ENCODE data around the gene OSBPL5. TPM values are rescaled to one million over a fixed set of nuclear protein-coding genes. Genes with fewer than 3 reads are reported as not detected.

Gene OSBPL5
- total RNA-seq, 4 donors from 2014 or later, result 59.6 to 119 (median 71.7) TPM

GRCh38 chr11:3107608-3108182, 57.4 kb downstream of the OSBPL5 start:
- Histone ChIP-seq H3K36me3 (peaks cover 16 to 76% (median 68%) of the 10 kb centered on the region in 4 donors), H3K4me3 (no peak overlapping the region), H3K27ac (replicated peaks in 1 of 4) (no peak overlapping the region), H3K9me3 (no peaks in the 10 kb centered on the region), H3K4me1 (peaks cover 0 to 8% (median 2%) of the 10 kb centered on the region in 4 donors), H3K27me3 (no peaks in the 10 kb centered on the region)
- WGBS, result 73% methylated on average over 12 of the region's 21 CpGs
- no peak for TF ChIP-seq EP300 (IDR thresholded peaks at IDR 0.05)
- no peak for DNase-seq (ENCODE audit: extremely low spot score)
- intact Hi-C loops (cut with DNase I), result loop anchor here (5.0 kb wide), 1 partner anchor 110 kb away; the partner anchor contains the start of gene MRGPRG

- Histone ChIP-seq H3K27me3 (no peaks in the 10 kb centered on the region), H3K4me3 (no peak overlapping the region), H3K4me1 (peaks cover 0 to 8% (median 0%) of the 10 kb centered on the region in 4 donors), H3K36me3 (peaks cover 16 to 83% (median 75%) of the 10 kb centered on the region in 4 donors), H3K27ac (replicated peaks in 1 of 4) (no peak overlapping the region), H3K9me3 (no peaks in the 10 kb centered on the region)
- TF ChIP-seq POLR2A (IDR thresholded peaks at IDR 0.05; ENCODE audit: low read depth) (no peak), POLR2AphosphoS5 (IDR thresholded peaks at IDR 0.05) (no peak)
- 93% methylated on average over 13 of the region's 21 CpGs for WGBS
- no peak for DNase-seq (ENCODE audit: extremely low spot score)
- intact Hi-C loops (cut with DNase I), result loop anchor here (5.0 kb wide), 1 partner anchor 110 kb away; the partner anchor contains the start of gene MRGPRG
These were observed 58.2 kb downstream of the OSBPL5 start for GRCh38 chr11:3106736-3107524.

- Histone ChIP-seq H3K36me3 (peaks cover 16 to 87% (median 76%) of the 10 kb centered on the region in 4 donors), H3K4me3 (no peak overlapping the region), H3K9me3 (no peaks in the 10 kb centered on the region), H3K27ac (replicated peaks in 1 of 4) (no peak overlapping the region), H3K27me3 (no peaks in the 10 kb centered on the region), H3K4me1 (peaks cover 0 to 12% (median 4%) of the 10 kb centered on the region in 4 donors)
- 87% methylated on average over 41 of the region's 41 CpGs for WGBS
- TF ChIP-seq POLR2A (IDR thresholded peaks at IDR 0.05; ENCODE audit: low read depth) (no peak), CTCF (IDR thresholded peaks at IDR 0.05) (no peak), EP300 (IDR thresholded peaks at IDR 0.05) (no peak), POLR2AphosphoS5 (IDR thresholded peaks at IDR 0.05) (no peak)
- intact Hi-C loops (cut with DNase I), result loop anchor here (5.0 kb wide), 1 partner anchor 111 kb away; the partner anchor contains the start of gene MRGPRG
- DNase-seq (ENCODE audit: extremely low spot score), result no peak
These were observed 59.0 kb downstream of the OSBPL5 start for GRCh38 chr11:3105791-3106735.

DNA sequence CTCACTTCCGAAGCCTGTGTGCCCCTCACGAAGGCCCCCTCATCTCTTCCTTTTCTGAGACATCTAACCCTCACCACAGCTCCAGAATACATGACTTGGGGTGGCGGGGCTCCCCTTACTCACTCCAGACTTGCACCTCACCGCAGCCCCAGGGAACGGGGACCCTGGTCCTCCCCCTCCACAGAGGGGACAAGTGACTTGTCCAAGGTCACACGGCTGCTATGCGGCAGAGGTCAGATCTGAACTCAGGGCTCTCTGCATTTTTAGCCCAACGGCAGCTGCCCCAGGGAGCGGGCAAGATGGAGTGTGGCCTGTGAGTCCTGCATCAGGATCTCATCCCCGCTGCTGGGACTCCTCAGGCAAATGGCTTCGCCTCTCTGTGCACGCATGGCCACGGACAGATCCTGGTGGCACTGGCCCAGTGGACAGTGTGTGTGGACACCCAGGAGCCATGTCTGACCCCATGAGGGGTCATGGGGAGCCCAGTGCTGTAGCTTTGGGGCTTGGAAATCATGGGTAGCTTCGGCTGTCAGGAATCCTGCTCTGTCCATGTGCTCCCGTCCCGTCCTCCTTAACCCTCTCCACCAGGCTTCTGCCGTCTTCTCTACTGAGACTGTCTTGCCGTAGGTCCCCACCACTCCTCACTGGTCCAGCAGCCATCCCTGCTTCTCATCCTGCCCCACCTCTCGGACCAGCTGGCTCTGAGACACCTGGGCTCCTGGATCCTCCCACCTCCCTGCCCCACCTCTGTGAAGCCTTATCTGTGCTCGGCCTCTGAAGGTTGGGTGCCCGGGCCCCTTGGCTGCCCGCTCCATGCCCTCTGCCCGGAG, 59.9 kb downstream of the OSBPL5 start:
- WGBS, result 96% methylated on average over 22 of the region's 23 CpGs
- no peak for DNase-seq (ENCODE audit: extremely low spot score)

More for the DNA sequence above, 59.9 kb downstream of the OSBPL5 start:
- H3K9me3 ChIP-seq, result no peaks in the 10 kb centered on the region
- H3K4me1 ChIP-seq, result peaks cover 0 to 12% (median 7%) of the 10 kb centered on the region in 4 donors
- no peak overlapping the region for H3K4me3 ChIP-seq
- peaks cover 19 to 91% (median 80%) of the 10 kb centered on the region in 4 donors for H3K36me3 ChIP-seq
- intact Hi-C loops (cut with DNase I), result loop anchor here (5.0 kb wide), 1 partner anchor 112 kb away; the partner anchor contains the start of gene MRGPRG
- TF ChIP-seq CTCF (IDR thresholded peaks at IDR 0.05) (no peak), POLR2A (IDR thresholded peaks at IDR 0.05; ENCODE audit: low read depth) (no peak), EP300 (IDR thresholded peaks at IDR 0.05) (no peak), POLR2AphosphoS5 (IDR thresholded peaks at IDR 0.05) (no peak)
- no peaks in the 10 kb centered on the region for H3K27me3 ChIP-seq
- H3K27ac ChIP-seq (replicated peaks in 1 of 4), result no peak overlapping the region
